Measurements from ENCODE around the gene RAB3C.

The RAB3C gene

DNA sequence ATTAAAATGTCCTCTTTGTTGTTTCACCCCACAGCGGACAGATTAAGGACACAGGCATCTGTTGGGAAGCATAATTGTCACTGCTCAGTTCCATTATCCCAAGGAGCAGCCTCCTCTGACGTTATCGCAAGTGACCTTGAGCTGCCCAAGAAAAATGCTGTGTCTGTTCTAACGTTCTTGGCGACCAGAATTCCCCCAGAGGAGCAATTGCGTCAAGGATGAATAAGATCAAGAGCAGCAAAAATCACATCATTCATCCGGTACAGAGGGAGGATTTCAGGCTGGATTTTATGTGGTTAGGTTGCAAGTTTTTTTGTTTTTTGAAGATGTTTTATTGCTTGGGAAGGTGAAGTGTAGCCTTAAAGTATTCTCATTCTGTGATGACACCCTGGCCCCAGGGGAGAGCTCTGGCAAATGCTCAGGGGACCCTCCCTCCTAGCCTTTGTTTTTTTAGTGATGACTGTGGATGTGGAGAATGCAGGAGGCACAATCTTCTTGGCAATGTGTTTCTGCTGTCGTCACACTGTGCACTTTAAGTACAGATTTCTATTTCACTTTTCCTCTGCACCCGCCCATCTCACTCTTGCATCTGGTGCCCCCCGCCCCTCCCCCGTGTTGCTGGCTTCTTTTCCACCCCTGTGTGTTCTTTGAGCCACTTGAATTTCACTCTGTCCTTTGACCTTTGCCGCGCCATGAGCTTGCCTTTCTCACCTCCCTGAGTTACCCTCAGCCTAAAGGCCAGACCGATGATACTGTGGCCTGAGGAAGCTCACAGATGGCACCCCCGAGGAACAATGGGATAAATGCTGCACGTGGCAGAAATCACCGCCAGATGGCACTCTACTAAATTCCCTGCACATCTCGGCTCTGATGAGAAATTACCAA lies 308.5 kb downstream of the RAB3C start:
- DNase-seq, result peak; percentile 96

DNA sequence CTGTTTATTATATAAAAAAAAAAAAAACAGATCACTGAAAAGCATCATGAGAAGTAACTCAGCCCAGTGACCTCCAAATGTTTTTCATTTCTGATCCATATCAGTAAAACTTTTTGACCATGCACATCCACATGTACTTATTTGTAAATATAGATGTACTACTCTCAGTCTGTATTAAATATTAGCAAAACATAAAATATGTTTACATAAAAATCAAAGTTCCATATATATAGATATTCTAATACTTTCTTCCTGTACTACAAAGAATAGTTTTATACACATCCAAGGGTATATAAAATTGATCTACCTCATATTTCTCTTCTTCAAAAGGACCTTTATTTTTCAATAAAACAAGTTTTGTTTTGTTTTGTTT lies 309.1 kb downstream of the RAB3C start:
- no peak for DNase-seq

DNA sequence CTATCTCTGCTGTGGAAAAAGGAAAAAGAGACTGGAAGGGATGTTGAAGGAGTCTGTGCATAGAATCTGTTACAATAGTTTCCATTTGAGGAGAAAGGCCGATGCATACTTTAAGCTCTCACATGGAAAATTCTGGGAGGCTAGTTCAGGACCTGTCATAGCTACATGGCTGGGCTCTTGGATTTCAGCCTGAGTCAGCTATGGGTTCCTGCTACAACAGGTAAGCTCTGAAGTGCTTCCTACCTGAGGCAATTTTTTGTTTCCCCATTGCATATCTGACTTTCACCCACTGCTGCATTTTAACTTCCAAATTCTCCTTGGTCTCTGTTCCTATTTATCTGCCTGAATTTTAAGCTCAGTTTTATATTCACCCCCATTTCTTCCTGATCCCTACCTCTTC lies 310.7 kb downstream of the RAB3C start:
- DNase-seq, result no peak

DNA sequence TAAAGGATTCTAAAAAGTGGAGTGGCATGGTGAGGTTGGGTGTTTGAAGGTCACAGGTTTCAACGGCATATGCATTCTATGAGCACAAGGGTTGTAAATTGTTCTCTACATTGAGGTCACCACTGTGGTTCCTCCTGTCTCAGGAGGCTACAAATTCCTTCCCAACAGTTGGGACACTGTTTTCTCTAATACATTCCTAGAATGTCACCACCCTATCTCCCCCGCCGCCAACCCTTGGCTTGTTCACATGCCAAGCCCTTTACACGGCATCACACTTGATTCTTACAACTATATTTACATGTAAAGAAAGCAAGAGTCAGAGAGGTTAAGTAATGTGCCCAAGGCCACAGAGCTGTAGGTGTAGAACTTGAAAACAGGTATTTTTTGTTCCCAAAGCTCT lies 315.1 kb downstream of the RAB3C start:
- no peak for DNase-seq

DNA sequence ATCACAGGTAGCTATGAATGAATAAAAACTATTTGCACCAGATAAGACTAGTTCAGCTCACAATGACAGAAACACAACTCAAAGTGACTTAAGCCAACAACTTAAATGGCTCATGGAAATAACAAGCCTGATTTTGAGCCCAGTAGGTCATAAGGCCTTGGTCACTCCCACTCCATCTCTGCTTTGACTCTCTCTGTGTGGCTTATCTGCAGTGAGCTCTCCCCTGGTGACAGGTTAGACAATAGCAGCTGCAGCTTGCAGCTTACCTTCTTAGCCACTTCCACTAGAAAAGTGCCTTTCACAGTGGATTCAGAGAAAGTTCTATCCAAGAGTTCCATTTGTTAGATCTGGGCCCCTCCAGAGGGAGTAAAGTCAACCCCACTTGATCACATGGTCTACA lies 315.7 kb downstream of the RAB3C start:
- no peak for DNase-seq

DNA sequence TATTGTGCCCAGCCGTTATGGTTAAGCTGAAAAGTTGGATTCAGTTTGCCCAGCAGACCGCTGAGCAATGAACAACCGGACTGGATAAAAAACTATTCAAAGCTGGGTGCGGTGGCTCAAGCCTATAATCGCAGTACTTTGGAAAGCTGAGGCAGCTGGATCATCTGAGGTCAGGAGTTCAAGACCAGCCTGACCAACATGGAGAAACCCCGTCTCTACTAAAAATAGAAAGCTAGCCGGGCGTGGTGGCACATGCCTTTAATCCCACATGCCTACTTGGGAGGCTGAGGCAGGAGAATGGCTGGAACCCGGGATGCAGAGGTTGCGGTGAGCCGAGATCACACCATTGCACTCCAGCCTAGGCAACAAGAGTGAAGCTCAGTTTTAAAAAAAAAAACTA lies 318.4 kb downstream of the RAB3C start:
- no peak for DNase-seq

DNA sequence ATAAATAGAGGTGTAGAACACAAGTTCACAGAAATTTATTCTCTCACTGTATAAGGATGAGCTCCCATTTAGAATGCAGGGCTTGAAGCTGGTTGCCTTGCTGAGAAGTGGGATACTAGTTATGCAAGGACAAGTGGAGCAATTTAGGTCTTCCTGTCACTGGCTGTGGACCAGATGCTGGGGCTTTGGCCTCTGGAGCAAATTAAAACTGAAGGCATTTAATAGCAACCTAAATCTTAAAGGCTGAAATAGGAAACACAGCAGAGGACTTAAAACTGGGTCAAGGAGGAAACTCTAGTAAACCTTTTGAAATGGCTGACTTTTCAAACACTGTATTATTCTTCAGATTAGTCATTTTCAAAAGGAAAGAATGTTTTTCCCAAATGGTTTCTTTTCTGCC lies 319.4 kb downstream of the RAB3C start:
- no peak for DNase-seq

DNA sequence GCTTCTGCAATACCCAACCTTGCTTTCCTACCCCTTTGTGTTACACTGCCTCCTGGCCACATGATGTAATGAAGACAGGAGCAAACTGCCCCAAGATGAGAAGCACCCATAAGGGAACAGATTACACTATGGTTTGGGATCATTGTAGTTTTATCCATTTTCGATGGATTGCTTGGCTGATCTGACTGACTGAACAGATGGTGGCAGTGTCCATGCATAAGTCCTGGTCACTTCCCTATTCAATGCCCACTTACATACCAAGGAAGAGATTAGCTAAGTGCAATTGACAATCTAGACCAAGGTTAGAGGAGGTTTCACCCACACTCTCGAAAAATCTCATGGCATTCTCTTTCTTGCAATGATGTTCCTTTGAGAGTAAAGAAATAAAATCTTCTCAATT lies 319.9 kb downstream of the RAB3C start:
- no peak for DNase-seq

DNA sequence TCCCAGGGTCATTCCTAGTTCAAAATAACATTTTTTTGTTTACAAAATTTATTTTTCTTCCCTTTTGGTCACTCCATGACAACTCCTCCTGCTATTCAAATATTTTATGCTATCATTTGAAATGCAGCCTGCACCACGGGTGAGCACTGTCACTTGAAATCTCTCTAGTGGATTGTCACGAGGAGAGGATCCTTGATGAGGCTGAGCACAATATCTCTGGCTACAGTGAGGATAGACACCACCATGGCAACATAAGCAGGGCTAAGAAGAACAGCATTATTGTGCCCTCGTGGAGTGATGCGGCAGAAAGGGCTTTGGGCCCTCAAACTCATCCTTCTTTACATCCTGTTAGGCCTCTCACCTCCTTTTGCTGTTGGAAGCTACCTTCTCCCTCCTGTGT lies 321.9 kb downstream of the RAB3C start:
- no peak for DNase-seq

DNA sequence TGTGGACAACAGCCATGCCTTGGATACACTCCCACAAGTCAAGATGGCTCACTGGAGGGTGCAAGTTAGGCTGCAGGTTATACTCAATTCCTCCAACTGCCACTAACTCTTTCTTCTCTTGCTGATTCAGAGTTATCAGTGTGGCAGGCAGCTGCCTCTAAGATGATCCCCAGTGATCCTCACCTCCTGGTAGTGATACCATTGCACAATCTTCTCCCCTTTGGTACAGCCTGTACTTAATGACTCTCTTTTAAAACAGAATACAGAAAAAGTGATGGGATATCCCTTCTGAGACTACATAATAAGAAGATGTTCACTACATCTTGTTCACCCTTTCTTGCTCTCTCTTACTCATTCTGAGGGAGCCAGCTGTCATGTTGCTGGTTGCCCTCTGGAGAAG lies 323.1 kb downstream of the RAB3C start:
- no peak for DNase-seq
